GM19455 (cell line): Measurements from ENCODE around the gene TRMT11.
"Not testable (repeated sequence)": the region's sequence is repeated elsewhere in the genome, so short reads cannot be mapped to it uniquely, and the experiment has no call there.

Experiments used
- ATAC-seq: cut with Tn5 transposase; IDR thresholded peaks from one replicate; pipeline ENCODE4 v1.9.1; 2021; ENCODE audit not compliant: unreplicated experiment

TRMT11 gene

GRCh38 chr6:126041516-126041915 lies 55.2 kb downstream of the TRMT11 start:
- ATAC-seq: no peak

GRCh38 chr6:126042001-126042419 lies 55.7 kb downstream of the TRMT11 start:
- no peak for ATAC-seq

DNA sequence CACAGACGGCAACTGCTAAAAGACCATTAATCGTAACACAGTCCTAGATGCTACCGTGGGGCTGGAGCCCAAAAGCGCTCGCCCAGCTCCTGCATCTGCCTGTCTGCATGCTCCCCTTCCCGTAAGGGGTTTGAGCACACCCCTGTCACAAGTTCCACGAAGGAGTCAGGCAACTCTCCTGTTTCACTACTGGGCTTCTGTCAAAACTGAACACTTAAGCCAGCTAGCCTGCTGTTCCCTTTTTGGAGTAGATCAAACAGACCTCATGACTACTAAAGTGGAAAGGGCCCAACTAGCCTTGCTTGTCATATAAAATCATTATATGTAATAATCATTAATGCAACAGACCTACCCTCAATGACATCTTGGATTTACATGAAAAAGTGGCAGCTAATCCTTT lies 61.3 kb downstream of the TRMT11 start:
- no peak for ATAC-seq

DNA sequence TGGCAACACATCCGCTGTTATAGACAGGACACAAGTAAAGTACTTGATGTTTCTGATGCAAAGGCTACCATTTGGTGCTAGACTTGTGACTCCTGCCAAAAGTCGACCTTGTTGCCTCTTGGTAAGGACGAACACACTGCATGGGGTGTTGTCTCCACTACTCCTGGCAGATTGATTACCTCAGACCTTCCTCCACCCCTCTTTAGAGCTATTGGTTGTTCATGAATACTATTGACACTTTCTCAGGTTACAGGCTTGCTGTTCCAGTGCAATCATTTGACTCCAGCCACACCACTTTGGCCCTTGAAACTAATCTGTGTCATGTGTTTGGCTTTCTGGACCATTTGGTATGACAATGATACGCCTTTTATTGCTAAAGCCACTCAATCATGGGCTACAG lies 62.3 kb downstream of the TRMT11 start:
- ATAC-seq: no peak

- ATAC-seq: no peak
Measured at GRCh38 chr6:126050795-126051194, 64.5 kb downstream of the TRMT11 start.

- ATAC-seq: no peak
Measured at GRCh38 chr6:126051791-126052190, 65.5 kb downstream of the TRMT11 start.

DNA sequence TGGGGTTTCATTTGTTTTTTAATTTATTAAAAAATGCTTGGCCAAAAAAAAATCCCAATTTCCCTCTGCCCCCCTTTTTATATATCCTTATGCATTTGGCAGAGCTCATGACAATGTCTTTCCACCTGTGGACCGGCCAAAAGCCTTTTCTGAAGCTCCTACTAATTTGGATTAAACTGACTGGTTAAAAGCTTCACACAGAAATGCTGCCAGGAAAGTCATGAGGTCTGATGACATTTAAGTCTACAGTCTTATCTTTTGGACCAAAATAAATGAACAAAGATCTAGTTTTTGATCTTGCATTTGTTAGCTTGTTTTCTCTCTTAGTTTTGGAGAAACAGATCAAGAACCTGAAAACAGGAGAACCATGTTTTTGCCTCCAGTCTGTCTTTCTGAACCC lies 66.1 kb downstream of the TRMT11 start:
- ATAC-seq: no peak

GRCh38 chr6:126054258-126054702 lies 67.9 kb downstream of the TRMT11 start:
- ATAC-seq: no peak

GRCh38 chr6:126054802-126055201 lies 68.5 kb downstream of the TRMT11 start:
- ATAC-seq: no peak

DNA sequence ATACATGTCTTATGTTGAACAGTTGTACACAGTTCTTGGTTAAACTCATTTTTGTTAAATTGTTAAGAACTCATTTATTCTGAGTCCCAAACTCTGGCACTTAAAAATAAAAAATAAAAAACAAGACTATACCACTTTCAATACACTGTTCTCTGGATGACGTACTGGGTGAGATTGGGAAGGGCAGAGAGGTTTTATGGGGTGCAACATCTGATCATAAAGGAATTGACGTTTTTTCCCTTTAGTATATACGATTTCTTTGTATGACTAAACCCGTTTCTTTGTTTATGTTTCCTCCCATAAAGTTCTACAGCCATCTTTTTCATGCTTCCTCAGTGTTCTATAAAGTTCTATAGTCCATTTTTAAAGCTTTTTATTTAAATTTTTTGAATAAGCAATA lies 69.1 kb downstream of the TRMT11 start:
- no peak for ATAC-seq

DNA sequence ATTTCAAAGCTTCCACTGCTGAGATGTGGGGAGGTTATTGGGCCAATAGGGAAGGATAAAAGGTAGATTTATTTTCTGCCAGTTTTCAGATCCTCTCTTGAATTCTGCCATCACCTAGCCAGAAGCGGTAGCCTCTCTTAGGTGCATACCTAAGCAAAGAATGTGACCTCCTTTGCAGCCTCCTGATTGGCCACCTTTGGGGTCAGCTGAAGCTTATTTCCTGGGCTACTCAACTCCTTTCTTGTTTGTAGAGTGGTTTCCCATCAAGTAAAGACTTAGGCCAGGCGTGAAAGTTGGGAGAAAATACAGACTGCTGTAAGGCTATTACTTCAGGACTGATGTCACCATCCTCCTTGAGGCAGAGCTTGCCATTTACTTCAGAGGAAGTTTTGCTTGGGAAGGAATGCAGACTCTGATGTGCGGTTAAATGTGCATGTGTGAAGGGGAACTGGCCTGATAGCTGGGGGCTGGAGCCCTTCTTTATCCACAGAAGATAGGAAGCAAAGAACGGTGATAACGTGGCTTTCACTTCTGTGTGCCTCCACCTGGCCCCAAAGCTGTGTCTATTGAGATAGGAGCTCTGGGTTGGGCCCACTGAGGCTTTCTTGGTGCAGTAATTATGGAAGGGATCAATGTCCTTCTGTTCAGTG lies 70.1 kb downstream of the TRMT11 start:
- ATAC-seq: no peak

DNA sequence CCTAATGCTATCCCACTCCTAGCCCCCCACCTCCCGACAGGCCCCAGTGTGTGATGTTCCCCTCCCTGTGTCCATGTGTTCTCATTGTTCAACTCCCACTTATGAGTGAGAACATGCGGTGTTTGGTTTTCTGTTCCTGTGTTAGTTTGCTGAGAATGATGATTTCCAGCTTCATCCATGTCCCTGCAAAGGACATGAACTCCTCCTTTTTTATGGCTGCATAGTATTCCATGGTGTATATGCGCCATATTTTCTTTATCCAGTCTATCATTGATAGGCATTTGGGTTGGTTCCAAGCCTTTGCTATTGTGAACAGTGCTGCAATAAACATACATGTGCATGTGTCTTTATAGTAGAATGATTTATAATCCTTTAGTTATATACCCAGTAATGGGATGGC lies 71.7 kb downstream of the TRMT11 start:
- not testable (repeated sequence) for ATAC-seq

- no peak for ATAC-seq
Measured at GRCh38 chr6:126060400-126060799, 74.1 kb downstream of the TRMT11 start.

GRCh38 chr6:126063512-126064146 lies 77.3 kb downstream of the TRMT11 start:
- no peak for ATAC-seq

DNA sequence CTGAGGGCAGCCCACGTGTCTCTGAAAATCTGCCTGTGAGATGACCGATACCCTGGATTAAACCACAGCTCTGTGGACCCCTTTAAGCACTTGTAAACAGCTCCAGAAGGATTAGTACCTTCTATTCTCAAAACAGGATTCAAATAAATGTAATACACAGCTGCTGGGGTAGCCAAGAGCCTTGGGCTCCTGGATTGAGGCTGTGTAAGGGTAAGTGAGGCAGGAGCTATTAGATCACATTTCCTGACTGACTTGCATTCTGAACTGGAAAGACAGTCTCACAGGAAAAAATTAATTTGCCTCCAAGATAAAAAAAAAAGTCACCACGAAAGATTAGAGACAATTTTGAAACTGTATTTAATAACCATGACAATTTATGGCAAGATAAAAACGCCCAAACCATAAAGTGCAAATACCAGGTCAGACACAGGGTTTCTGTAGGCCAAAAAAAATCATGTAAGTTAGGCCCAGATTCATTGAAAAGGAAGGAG lies 78.0 kb downstream of the TRMT11 start:
- no peak for ATAC-seq

DNA sequence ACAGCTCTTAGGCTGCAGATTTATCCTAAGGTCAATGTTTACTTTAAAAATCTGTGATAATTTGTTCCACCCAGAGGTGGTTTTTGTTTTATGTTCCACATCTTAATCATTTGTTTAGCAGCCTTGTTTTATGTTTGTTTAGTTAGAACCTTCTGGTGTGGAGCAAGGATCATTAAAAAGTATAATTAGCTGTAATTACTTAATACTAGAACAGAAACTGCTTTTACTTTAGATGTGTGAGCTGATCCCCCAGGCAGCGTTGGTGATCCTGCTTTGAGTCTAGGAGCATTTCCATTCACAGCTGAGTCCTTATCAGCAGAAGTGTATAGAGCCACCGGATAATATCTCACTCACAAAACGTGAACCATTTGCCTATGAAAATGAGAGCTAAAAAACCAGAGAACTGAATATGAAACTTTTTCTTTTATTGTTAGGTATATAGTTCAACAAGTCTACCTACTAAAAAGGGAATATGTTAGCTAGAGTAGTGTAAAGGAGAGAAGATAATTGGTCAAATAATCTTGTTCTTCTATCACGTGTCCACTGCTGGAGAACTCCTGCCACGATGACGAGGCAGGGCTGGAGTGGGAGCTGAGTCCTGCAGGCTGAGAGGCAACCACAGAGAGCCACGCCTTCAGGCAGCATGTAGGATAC lies 78.5 kb downstream of the TRMT11 start:
- ATAC-seq: no peak

GRCh38 chr6:126066053-126067048 lies 80.0 kb downstream of the TRMT11 start:
- ATAC-seq: no peak

DNA sequence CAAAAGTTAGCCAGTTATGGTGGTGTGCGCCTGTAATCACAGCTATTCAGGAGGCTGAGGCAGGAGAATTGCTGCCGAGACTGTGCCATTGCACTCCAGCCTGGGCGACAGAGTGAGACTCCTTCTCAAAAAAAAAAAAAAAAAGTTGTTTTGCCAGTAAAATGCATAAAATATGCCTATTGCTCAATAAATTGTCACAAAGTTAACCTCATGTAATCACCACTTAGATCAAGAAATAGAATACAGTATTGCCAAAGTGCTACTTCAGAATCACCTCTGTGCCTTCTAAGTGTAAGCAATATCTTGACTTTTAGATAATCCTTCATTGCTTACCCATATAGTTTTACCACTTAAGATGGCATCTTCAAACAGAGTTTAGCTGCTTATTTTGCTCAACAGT lies 80.7 kb downstream of the TRMT11 start:
- no peak for ATAC-seq

GRCh38 chr6:126069449-126069848 lies 83.1 kb downstream of the TRMT11 start:
- ATAC-seq: no peak

- ATAC-seq: no peak
Measured at GRCh38 chr6:126071000-126071647, 84.8 kb downstream of the TRMT11 start.
